ENCODE results near the gene MBLAC1.

The MBLAC1 gene

GRCh38 chr7:100177045-100178001 is 50.6 kb downstream of the MBLAC1 start, which contains the start of the genes GPC2 and STAG3:
GPC2 (minus strand) TSS chr7:100177381; CDS start chr7:100177199, 182 bp downstream.
STAG3 (plus strand) TSS chr7:100177918; CDS start chr7:100180557, 2,639 bp downstream.
- TF ChIP-seq, protein P1, sequence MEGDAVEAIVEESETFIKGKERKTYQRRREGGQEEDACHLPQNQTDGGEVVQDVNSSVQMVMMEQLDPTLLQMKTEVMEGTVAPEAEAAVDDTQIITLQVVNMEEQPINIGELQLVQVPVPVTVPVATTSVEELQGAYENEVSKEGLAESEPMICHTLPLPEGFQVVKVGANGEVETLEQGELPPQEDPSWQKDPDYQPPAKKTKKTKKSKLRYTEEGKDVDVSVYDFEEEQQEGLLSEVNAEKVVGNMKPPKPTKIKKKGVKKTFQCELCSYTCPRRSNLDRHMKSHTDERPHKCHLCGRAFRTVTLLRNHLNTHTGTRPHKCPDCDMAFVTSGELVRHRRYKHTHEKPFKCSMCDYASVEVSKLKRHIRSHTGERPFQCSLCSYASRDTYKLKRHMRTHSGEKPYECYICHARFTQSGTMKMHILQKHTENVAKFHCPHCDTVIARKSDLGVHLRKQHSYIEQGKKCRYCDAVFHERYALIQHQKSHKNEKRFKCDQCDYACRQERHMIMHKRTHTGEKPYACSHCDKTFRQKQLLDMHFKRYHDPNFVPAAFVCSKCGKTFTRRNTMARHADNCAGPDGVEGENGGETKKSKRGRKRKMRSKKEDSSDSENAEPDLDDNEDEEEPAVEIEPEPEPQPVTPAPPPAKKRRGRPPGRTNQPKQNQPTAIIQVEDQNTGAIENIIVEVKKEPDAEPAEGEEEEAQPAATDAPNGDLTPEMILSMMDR (IDR thresholded peaks at IDR 0.05): no peak

Data from LNCAP (cell line).